Measurements from ENCODE around the gene HMG20B. TPM values are rescaled to one million over a fixed set of nuclear protein-coding genes. Genes with fewer than 3 reads are reported as not detected.

Gene HMG20B
- total RNA-seq, 4 donors from 2014 or later = 31.4 to 61.1 (median 36.6) TPM

- Histone ChIP-seq H3K36me3 (peaks cover 0 to 52% of the 10 kb centered on the region in 2 donors), H3K27me3 (no peaks in the 10 kb centered on the region), H3K4me3 (no peak overlapping the region), H3K27ac (no peak overlapping the region), H3K4me1 (no peaks in the 10 kb centered on the region), H3K9me3 (no peaks in the 10 kb centered on the region)
- intact Hi-C loops (cut with DNase I; ENCODE audit: low total_unique reads) (no loop called here), in situ Hi-C loops (cut with MboI; ENCODE audit: low sequenced_read_pairs in 4 of 4) (no loop called here)
- TF ChIP-seq POLR2A (IDR thresholded peaks at IDR 0.05) = no peak
- TF ChIP-seq CTCF (IDR thresholded peaks at IDR 0.05 in 4 of 5, conservative IDR thresholded peaks at IDR 0.05 in 1 of 5) = no peak
- DNase-seq = no peak
- no peak for ATAC-seq
Measured at GRCh38 chr19:3535981-3536380, 36.8 kb upstream of the HMG20B start.

- TF ChIP-seq CTCF (IDR thresholded peaks at IDR 0.05 in 4 of 5, conservative IDR thresholded peaks at IDR 0.05 in 1 of 5) = no peak
- TF ChIP-seq POLR2A (IDR thresholded peaks at IDR 0.05) = no peak
- Histone ChIP-seq H3K4me3 (no peak overlapping the region), H3K4me1 (no peaks in the 10 kb centered on the region), H3K27me3 (no peaks in the 10 kb centered on the region), H3K36me3 (peaks cover 0 to 46% of the 10 kb centered on the region in 2 donors), H3K27ac (no peak overlapping the region), H3K9me3 (no peaks in the 10 kb centered on the region)
- no peak for ATAC-seq
- intact Hi-C loops (cut with DNase I; ENCODE audit: low total_unique reads) (no loop called here), in situ Hi-C loops (cut with MboI; ENCODE audit: low sequenced_read_pairs in 4 of 4) (no loop called here)
- DNase-seq = no peak
Measured at GRCh38 chr19:3536429-3537100, 36.2 kb upstream of the HMG20B start.

GRCh38 chr19:3537101-3537437 is 35.7 kb upstream of the HMG20B start:
- Histone ChIP-seq H3K27me3 (no peaks in the 10 kb centered on the region), H3K9me3 (no peaks in the 10 kb centered on the region), H3K4me3 (no peak overlapping the region), H3K27ac (no peak overlapping the region), H3K4me1 (no peaks in the 10 kb centered on the region), H3K36me3 (peaks cover 0 to 41% of the 10 kb centered on the region in 2 donors)
- DNase-seq = no peak
- no peak for ATAC-seq
- intact Hi-C loops (cut with DNase I; ENCODE audit: low total_unique reads) (no loop called here), in situ Hi-C loops (cut with MboI; ENCODE audit: low sequenced_read_pairs in 4 of 4) (no loop called here)
- no peak for TF ChIP-seq CTCF (IDR thresholded peaks at IDR 0.05 in 4 of 5, conservative IDR thresholded peaks at IDR 0.05 in 1 of 5)
- TF ChIP-seq POLR2A (IDR thresholded peaks at IDR 0.05) = no peak

- H3K27ac ChIP-seq = no peak overlapping the region
- DNase-seq (no peak), ATAC-seq (no peak)
- in situ Hi-C loops (cut with MboI; ENCODE audit: low sequenced_read_pairs in 4 of 4) = no loop called here
- no peaks in the 10 kb centered on the region for H3K9me3 ChIP-seq
- H3K27me3 ChIP-seq = no peaks in the 10 kb centered on the region
- TF ChIP-seq CTCF (IDR thresholded peaks at IDR 0.05 in 4 of 5, conservative IDR thresholded peaks at IDR 0.05 in 1 of 5) = no peak
- TF ChIP-seq POLR2A (IDR thresholded peaks at IDR 0.05) = no peak
- intact Hi-C loops (cut with DNase I; ENCODE audit: low total_unique reads) = no loop called here
- no peak overlapping the region for H3K4me3 ChIP-seq
- no peaks in the 10 kb centered on the region for H3K4me1 ChIP-seq
- H3K36me3 ChIP-seq = peaks cover 0 to 35% of the 10 kb centered on the region in 2 donors
Measured at GRCh38 chr19:3537438-3538240, 35.1 kb upstream of the HMG20B start.
